ENCODE measurements around the gene IP6K3.

Gene IP6K3

GRCh38 chr6:33689148-33689494 lies 57.6 kb downstream of the IP6K3 start:
- H3K27me3 ChIP-seq (ENCODE audit: insufficient read depth, poor library complexity, severe bottlenecking), result no peaks in the 10 kb centered on the region
- H3K4me3 ChIP-seq (replicated peaks; ENCODE audit: insufficient read depth, low read length), result no peak overlapping the region
- no peak for DNase-seq (ENCODE audit: low read depth in 1 of 2, low spot score in 1 of 2)
- no peak for TF ChIP-seq CTCF (IDR thresholded peaks at IDR 0.05; ENCODE audit: insufficient read depth, low read length)
- no peak for TF ChIP-seq GABPA (IDR thresholded peaks at IDR 0.05; ENCODE audit: low read depth)
- no peak for TF ChIP-seq SPI1 (IDR thresholded peaks at IDR 0.05; ENCODE audit: borderline replicate concordance, low read depth)
- no peak overlapping the region for H3K27ac ChIP-seq (replicated peaks)

GRCh38 chr6:33688451-33689147 lies 58.1 kb downstream of the IP6K3 start:
- no peaks in the 10 kb centered on the region for H3K27me3 ChIP-seq (ENCODE audit: insufficient read depth, poor library complexity, severe bottlenecking)
- no peak overlapping the region for H3K4me3 ChIP-seq (replicated peaks; ENCODE audit: insufficient read depth, low read length)
- DNase-seq (ENCODE audit: low read depth in 1 of 2, low spot score in 1 of 2), result no peak
- no peak for TF ChIP-seq REST (IDR thresholded peaks at IDR 0.05; ENCODE audit: insufficient replicate concordance, low read depth)
- H3K27ac ChIP-seq (replicated peaks), result no peak overlapping the region

GRCh38 chr6:33688006-33688405 lies 58.7 kb downstream of the IP6K3 start:
- no peak overlapping the region for H3K27ac ChIP-seq (replicated peaks)
- TF ChIP-seq GABPA (IDR thresholded peaks at IDR 0.05; ENCODE audit: low read depth) (no peak), SPI1 (IDR thresholded peaks at IDR 0.05; ENCODE audit: borderline replicate concordance, low read depth) (no peak), REST (IDR thresholded peaks at IDR 0.05; ENCODE audit: insufficient replicate concordance, low read depth) (no peak), POLR2AphosphoS5 (IDR thresholded peaks at IDR 0.05; ENCODE audit: low read depth) (no peak), CTCF (IDR thresholded peaks at IDR 0.05; ENCODE audit: insufficient read depth, low read length) (no peak)
- no peak overlapping the region for H3K4me3 ChIP-seq (replicated peaks; ENCODE audit: insufficient read depth, low read length)
- DNase-seq (ENCODE audit: low read depth in 1 of 2, low spot score in 1 of 2), result no peak
- H3K27me3 ChIP-seq (ENCODE audit: insufficient read depth, poor library complexity, severe bottlenecking), result no peaks in the 10 kb centered on the region

- H3K27ac ChIP-seq (replicated peaks), result no peak overlapping the region
- no peak for DNase-seq (ENCODE audit: low read depth in 1 of 2, low spot score in 1 of 2)
- no peak overlapping the region for H3K4me3 ChIP-seq (replicated peaks; ENCODE audit: insufficient read depth, low read length)
- H3K27me3 ChIP-seq (ENCODE audit: insufficient read depth, poor library complexity, severe bottlenecking), result no peaks in the 10 kb centered on the region
- TF ChIP-seq SPI1 (IDR thresholded peaks at IDR 0.05; ENCODE audit: borderline replicate concordance, low read depth), result no peak
- TF ChIP-seq REST (IDR thresholded peaks at IDR 0.05; ENCODE audit: insufficient replicate concordance, low read depth), result no peak
- no peak for TF ChIP-seq GABPA (IDR thresholded peaks at IDR 0.05; ENCODE audit: low read depth)
- no peak for TF ChIP-seq POLR2AphosphoS5 (IDR thresholded peaks at IDR 0.05; ENCODE audit: low read depth)
- no peak for TF ChIP-seq CTCF (IDR thresholded peaks at IDR 0.05; ENCODE audit: insufficient read depth, low read length)
These were observed 59.4 kb downstream of the IP6K3 start for GRCh38 chr6:33686981-33687975.

All from HL-60 (cell line).